ENCODE measurements around the gene CACNB2.

Gene CACNB2

DNA sequence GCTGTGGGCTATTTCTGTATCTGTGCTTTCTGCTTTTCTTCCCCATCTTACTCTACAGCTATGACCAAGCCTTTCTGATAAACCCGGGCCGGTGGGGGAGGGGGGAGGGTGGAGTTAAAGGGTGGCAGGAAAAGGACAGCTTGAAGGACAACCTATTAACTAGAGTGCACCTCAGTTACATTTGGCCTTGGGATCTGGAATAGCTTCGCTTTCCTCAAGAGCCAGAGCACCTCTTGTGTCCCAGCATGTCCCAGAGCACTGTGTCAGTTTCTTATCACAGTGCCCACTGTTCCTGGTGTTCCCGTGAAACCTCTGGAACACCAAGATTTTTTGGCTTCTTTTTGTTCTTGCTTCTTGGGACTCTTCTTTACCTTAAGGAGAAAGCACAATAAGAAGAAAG, 350.5 kb downstream of the CACNB2 start:
- no peak for DNase-seq (ENCODE audit: low read depth in 1 of 2, low spot score in 1 of 2)
- TF ChIP-seq, protein P1, sequence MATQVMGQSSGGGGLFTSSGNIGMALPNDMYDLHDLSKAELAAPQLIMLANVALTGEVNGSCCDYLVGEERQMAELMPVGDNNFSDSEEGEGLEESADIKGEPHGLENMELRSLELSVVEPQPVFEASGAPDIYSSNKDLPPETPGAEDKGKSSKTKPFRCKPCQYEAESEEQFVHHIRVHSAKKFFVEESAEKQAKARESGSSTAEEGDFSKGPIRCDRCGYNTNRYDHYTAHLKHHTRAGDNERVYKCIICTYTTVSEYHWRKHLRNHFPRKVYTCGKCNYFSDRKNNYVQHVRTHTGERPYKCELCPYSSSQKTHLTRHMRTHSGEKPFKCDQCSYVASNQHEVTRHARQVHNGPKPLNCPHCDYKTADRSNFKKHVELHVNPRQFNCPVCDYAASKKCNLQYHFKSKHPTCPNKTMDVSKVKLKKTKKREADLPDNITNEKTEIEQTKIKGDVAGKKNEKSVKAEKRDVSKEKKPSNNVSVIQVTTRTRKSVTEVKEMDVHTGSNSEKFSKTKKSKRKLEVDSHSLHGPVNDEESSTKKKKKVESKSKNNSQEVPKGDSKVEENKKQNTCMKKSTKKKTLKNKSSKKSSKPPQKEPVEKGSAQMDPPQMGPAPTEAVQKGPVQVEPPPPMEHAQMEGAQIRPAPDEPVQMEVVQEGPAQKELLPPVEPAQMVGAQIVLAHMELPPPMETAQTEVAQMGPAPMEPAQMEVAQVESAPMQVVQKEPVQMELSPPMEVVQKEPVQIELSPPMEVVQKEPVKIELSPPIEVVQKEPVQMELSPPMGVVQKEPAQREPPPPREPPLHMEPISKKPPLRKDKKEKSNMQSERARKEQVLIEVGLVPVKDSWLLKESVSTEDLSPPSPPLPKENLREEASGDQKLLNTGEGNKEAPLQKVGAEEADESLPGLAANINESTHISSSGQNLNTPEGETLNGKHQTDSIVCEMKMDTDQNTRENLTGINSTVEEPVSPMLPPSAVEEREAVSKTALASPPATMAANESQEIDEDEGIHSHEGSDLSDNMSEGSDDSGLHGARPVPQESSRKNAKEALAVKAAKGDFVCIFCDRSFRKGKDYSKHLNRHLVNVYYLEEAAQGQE (IDR thresholded peaks at IDR 0.05; ENCODE audit: insufficient replicate concordance, low read depth): no peak
- TF ChIP-seq CTCF (IDR thresholded peaks at IDR 0.05; ENCODE audit: insufficient read depth, low read length): no peak
- TF ChIP-seq SPI1 (IDR thresholded peaks at IDR 0.05; ENCODE audit: borderline replicate concordance, low read depth): no peak
- no peak for TF ChIP-seq GABPA (IDR thresholded peaks at IDR 0.05; ENCODE audit: low read depth)
- TF ChIP-seq POLR2AphosphoS5 (IDR thresholded peaks at IDR 0.05; ENCODE audit: low read depth): no peak
- Histone ChIP-seq H3K27me3 (ENCODE audit: insufficient read depth, poor library complexity, severe bottlenecking) (no peaks in the 10 kb centered on the region), H3K27ac (replicated peaks) (no peak overlapping the region), H3K4me3 (replicated peaks; ENCODE audit: insufficient read depth, low read length) (no peak overlapping the region)

DNA sequence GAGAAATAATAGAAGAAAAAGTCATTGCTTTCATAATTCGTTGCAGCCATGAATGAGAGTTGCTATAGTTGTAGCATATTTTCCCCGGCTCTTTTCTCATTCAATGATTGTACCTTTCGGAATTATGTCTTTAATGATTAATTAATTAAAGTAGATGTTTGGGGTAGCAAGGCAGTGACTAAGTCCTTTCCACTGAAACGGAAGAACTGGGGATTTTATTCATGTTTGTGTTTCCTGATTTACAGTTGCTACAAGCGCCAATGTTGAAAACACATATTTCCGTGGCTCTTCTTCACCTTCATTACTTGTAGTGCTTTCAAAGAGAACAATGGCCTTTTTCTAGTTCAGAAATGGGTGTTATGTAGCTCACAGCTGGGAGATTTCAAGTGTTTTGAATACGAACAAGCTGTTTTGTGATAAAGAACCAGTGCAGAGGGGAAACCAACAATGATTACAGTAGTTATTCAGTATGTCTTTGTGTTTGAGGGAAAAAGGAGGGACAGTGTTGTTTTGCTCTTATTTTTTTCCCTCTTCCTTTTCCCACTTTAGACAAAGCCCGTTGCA, 357.7 kb downstream of the CACNB2 start:
- TF ChIP-seq, protein P1 (IDR thresholded peaks at IDR 0.05; ENCODE audit: insufficient replicate concordance, low read depth): no peak
- TF ChIP-seq SPI1 (IDR thresholded peaks at IDR 0.05; ENCODE audit: borderline replicate concordance, low read depth) (no peak), POLR2AphosphoS5 (IDR thresholded peaks at IDR 0.05; ENCODE audit: low read depth) (no peak), GABPA (IDR thresholded peaks at IDR 0.05; ENCODE audit: low read depth) (no peak), CTCF (IDR thresholded peaks at IDR 0.05; ENCODE audit: insufficient read depth, low read length) (no peak)
- no peak for DNase-seq (ENCODE audit: low read depth in 1 of 2, low spot score in 1 of 2)
- H3K27ac ChIP-seq (replicated peaks): no peak overlapping the region
- no peak overlapping the region for H3K4me3 ChIP-seq (replicated peaks; ENCODE audit: insufficient read depth, low read length)
- no peaks in the 10 kb centered on the region for H3K27me3 ChIP-seq (ENCODE audit: insufficient read depth, poor library complexity, severe bottlenecking)

DNA sequence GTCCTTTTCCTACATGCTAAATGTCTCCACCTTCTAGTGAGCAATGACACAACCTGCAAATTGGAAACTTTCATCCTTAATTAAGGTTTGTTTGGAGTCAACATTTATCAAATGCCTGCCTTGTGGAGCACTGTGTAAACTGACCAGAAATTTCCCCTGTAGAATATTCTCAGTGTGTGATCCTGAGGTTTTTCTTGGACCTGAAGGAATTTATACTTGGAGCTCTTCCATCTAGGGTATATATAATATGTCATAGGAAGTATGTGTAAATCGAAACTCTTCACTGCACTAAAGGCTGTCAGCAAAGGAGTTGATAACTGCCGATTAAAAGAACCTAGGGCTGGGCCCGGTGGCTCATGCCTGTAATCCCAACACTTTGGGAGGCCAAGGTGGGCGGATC, 358.8 kb downstream of the CACNB2 start:
- no peak for DNase-seq (ENCODE audit: low read depth in 1 of 2, low spot score in 1 of 2)
- no peak overlapping the region for H3K27ac ChIP-seq (replicated peaks)
- no peaks in the 10 kb centered on the region for H3K27me3 ChIP-seq (ENCODE audit: insufficient read depth, poor library complexity, severe bottlenecking)
- no peak overlapping the region for H3K4me3 ChIP-seq (replicated peaks; ENCODE audit: insufficient read depth, low read length)
- TF ChIP-seq POLR2AphosphoS5 (IDR thresholded peaks at IDR 0.05; ENCODE audit: low read depth) (no peak), SPI1 (IDR thresholded peaks at IDR 0.05; ENCODE audit: borderline replicate concordance, low read depth) (no peak), GABPA (IDR thresholded peaks at IDR 0.05; ENCODE audit: low read depth) (no peak), CTCF (IDR thresholded peaks at IDR 0.05; ENCODE audit: insufficient read depth, low read length) (no peak)
- TF ChIP-seq, protein P1 (IDR thresholded peaks at IDR 0.05; ENCODE audit: insufficient replicate concordance, low read depth): no peak

Measured in HL-60 (cell line).